Liver (tissue), 9 donors: ENCODE results near the gene SFT2D2. TPM values are rescaled to one million over a fixed set of nuclear protein-coding genes. Genes with fewer than 3 reads are reported as not detected.

Experiments used
- DNase-seq: peaks from one replicate; pipeline ENCODE4 v3.0.0-alpha.2; 2017; ENCODE audit warnings: low spot score
- H3K27ac ChIP-seq, 2 donors: one replicate each; pipeline ENCODE4 v1.7.0; 2013; ENCODE audit warnings: inconsistent platforms in 2 of 2, low read length in 2 of 2, control low read depth in 1 of 2, low read depth in 1 of 2, mild to moderate bottlenecking in 1 of 2
- H3K27me3 ChIP-seq, 4 donors: one replicate each; pipeline versions ENCODE4 v1.6.1 to v1.7.0; 2013; ENCODE audit warnings: low read length in 3 of 4, inconsistent platforms in 1 of 4, mild to moderate bottlenecking in 1 of 4, moderate library complexity in 1 of 4; ENCODE audit not compliant: control insufficient read depth in 4 of 4, insufficient read depth in 4 of 4
- H3K36me3 ChIP-seq, 4 donors: one replicate each; pipeline versions ENCODE4 v1.6.1 to v1.7.0; 2013; ENCODE audit warnings: low read length in 3 of 4, mild to moderate bottlenecking in 3 of 4, low read depth in 1 of 4, moderate library complexity in 1 of 4; ENCODE audit not compliant: control insufficient read depth in 4 of 4, insufficient read depth in 3 of 4
- H3K4me1 ChIP-seq, 4 donors: one replicate each; pipeline versions ENCODE4 v1.6.1 to v1.7.0; 2013; ENCODE audit warnings: low read length in 3 of 4, mild to moderate bottlenecking in 3 of 4, moderate library complexity in 1 of 4; ENCODE audit not compliant: control insufficient read depth in 4 of 4, insufficient read depth in 4 of 4
- H3K4me3 ChIP-seq, 3 donors: one replicate each; pipeline versions ENCODE4 v1.6.1 to v1.7.0; 2013; ENCODE audit warnings: low read length in 3 of 3, control low read depth in 1 of 3, low read depth in 1 of 3, mild to moderate bottlenecking in 1 of 3
- H3K9ac ChIP-seq, 2 donors: one replicate each; pipeline ENCODE4 v1.7.0; 2013; ENCODE audit warnings: low read length in 2 of 2, mild to moderate bottlenecking in 2 of 2, moderate library complexity in 2 of 2, control low read depth in 1 of 2, low read depth in 1 of 2
- H3K9me3 ChIP-seq, 4 donors: one replicate each; pipeline versions ENCODE4 v1.6.1 to v1.7.0; 2013; ENCODE audit warnings: low read length in 3 of 4; ENCODE audit not compliant: control insufficient read depth in 4 of 4
- ATF3 ChIP-seq: IDR thresholded peaks from 2 replicates; pipeline ENCODE4 v1.6.1; 2016; ENCODE audit warnings: antibody characterized with exemption
- CTCF ChIP-seq: fragments of 150-350 bp; IDR thresholded peaks from 2 replicates; pipeline ENCODE4 v1.5.1; 2017; ENCODE audit warnings: improper control_type of control experiment, low read depth, low read length; ENCODE audit not compliant: missing input control
- EGR1 ChIP-seq, 2 donors: IDR thresholded peaks; 2 replicates each; pipeline ENCODE4 v1.6.1; 2016 to 2018; ENCODE audit warnings: antibody characterized with exemption in 2 of 2, low read depth in 2 of 2
- FOXA1 ChIP-seq: IDR thresholded peaks from 2 replicates; pipeline ENCODE4 v1.6.1; 2016; ENCODE audit warnings: antibody characterized with exemption
- FOXA2 ChIP-seq: IDR thresholded peaks from 2 replicates; pipeline ENCODE4 v1.6.1; 2016; ENCODE audit warnings: antibody characterized with exemption
- GABPA ChIP-seq, 2 donors: IDR thresholded peaks in 1 of 2; conservative IDR thresholded peaks in 1 of 2; 2 replicates each; pipeline ENCODE4 v1.6.1; 2016; ENCODE audit warnings: antibody characterized with exemption in 2 of 2, mild to moderate bottlenecking in 1 of 2, moderate library complexity in 1 of 2
- HNF4A ChIP-seq, 2 donors: conservative IDR thresholded peaks; 2 replicates each; pipeline ENCODE4 v1.6.1; 2016; ENCODE audit warnings: antibody characterized with exemption in 2 of 2, mild to moderate bottlenecking in 2 of 2
- HNF4G ChIP-seq: IDR thresholded peaks from 2 replicates; pipeline ENCODE4 v1.6.1; 2016; ENCODE audit warnings: antibody characterized with exemption
- JUND ChIP-seq, 2 donors: IDR thresholded peaks; 2 replicates each; pipeline ENCODE4 v1.6.1; 2016; ENCODE audit warnings: antibody characterized with exemption in 2 of 2
- MAX ChIP-seq: IDR thresholded peaks from 2 replicates; pipeline ENCODE4 v1.6.1; 2016; ENCODE audit warnings: antibody characterized with exemption
- NR2F2 ChIP-seq: IDR thresholded peaks from 2 replicates; pipeline ENCODE4 v1.6.1; 2016; ENCODE audit warnings: antibody characterized with exemption
- RAD21 ChIP-seq, 2 donors: IDR thresholded peaks; 2 replicates each; pipeline ENCODE4 v1.6.1; 2016; ENCODE audit warnings: antibody characterized with exemption in 2 of 2, mild to moderate bottlenecking in 2 of 2
- RXRA ChIP-seq, 2 donors: IDR thresholded peaks; 2 replicates each; pipeline ENCODE4 v1.6.1; 2017 to 2018; ENCODE audit warnings: antibody characterized with exemption in 2 of 2, mild to moderate bottlenecking in 1 of 2
- SP1 ChIP-seq: IDR thresholded peaks from 2 replicates; pipeline ENCODE4 v1.6.1; 2018; ENCODE audit warnings: antibody characterized with exemption, mild to moderate bottlenecking
- TAF1 ChIP-seq: conservative IDR thresholded peaks from 2 replicates; pipeline ENCODE4 v1.6.1; 2016; ENCODE audit warnings: antibody characterized with exemption, mild to moderate bottlenecking
- YY1 ChIP-seq: IDR thresholded peaks from 2 replicates; pipeline ENCODE4 v1.6.1; 2016; ENCODE audit warnings: antibody characterized with exemption, mild to moderate bottlenecking
- ZBTB33 ChIP-seq: IDR thresholded peaks from 2 replicates; pipeline ENCODE4 v1.6.1; 2016; ENCODE audit warnings: antibody characterized with exemption
- WGBS: extraction: QIAGEN DNeasy Blood & Tissue Kit; methylation state at CpG from one replicate; pipeline ENCODE4 v1.1.7; 2013; 5-methylcytosine and 5-hydroxymethylcytosine counted together
- polyA plus RNA-seq, 2 donors: library from polyadenylated mRNA; stranded (reverse) in 1 of 2; unstranded in 1 of 2; fragments of 200-250 nt in 1 of 2; fragments of >200 nt in 1 of 2; fragmentation: Nextera tagmentation in 1 of 2; extraction: Ambion mirVana in 1 of 2; gene quantifications; one replicate each; pipeline versions ENCODE4 v1.2.1 to v1.2.3, GENCODE V29; 2013 to 2015
- total RNA-seq, 2 donors: library from RNA; depleted of rRNA; stranded (reverse); fragments of >200 nt; gene quantifications; one replicate each; pipeline ENCODE4 v1.2.3, GENCODE V29; 2014
- TF ChIP-seq, protein P1 (sequence below): IDR thresholded peaks from 2 replicates; pipeline ENCODE4 v1.6.1; 2016; ENCODE audit warnings: antibody characterized with exemption, mild to moderate bottlenecking
- donor health status: healthy.
- donor health status: healthy.
- donor health status: healthy.
- donor health status: healthy.
- donor health status: healthy.

SFT2D2 gene
- total and polyA plus RNA-seq, 4 donors, result 3.8 to 34.6 (median 25.4) TPM

DNA sequence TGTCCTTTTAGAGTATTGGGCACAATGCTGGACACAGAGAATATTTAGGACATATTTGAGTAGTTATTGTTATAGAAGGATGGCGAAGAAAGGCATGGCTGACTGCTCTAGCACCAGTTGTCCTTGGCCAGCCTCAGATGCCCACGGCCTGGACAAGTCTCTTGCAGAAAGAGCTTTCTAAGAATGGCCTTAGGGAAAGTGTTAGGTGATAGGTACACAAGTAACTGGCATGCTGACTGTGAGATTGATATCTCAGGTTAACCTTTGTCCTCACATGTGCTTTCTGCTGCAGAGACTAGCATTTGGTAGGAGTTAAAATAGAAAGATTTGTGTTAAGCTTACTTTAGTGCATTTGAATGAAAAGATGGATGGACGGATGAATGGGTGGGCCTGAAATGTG, 10.1 kb downstream of the SFT2D2 start:
- 41% methylated on average over 3 of the region's 3 CpGs for WGBS
- H3K36me3 ChIP-seq, result peaks cover 0 to 33% (median 27%) of the 10 kb centered on the region in 4 donors
- H3K4me3 ChIP-seq, result no peak overlapping the region
- peaks cover 10 to 41% (median 32%) of the 10 kb centered on the region in 4 donors for H3K4me1 ChIP-seq
- TF ChIP-seq ZBTB33, result peak; percentile 70
- TF ChIP-seq HNF4G, result peak; percentile 73
- no peak for TF ChIP-seq ATF3
- peak; percentile 65 for TF ChIP-seq YY1
- peak; percentile 62 for TF ChIP-seq FOXA2
- TF ChIP-seq MAX, result peak; percentile 79
- TF ChIP-seq FOXA1, result peak; percentile 80
- TF ChIP-seq RXRA (IDR thresholded peaks at IDR 0.05), result peak; percentile 52 to 73
- peak; percentile 31 to 45 for TF ChIP-seq JUND (IDR thresholded peaks at IDR 0.05)
- no peak for TF ChIP-seq CTCF
- TF ChIP-seq SP1, result peak; percentile 68
- peak; percentile 81 to 82 for TF ChIP-seq HNF4A (conservative IDR thresholded peaks at IDR 0.05)
- no peak for TF ChIP-seq RAD21 (IDR thresholded peaks at IDR 0.05)
- no peak for TF ChIP-seq NR2F2
- no peaks in the 10 kb centered on the region for H3K9me3 ChIP-seq
- H3K27me3 ChIP-seq, result no peaks in the 10 kb centered on the region
- peak overlapping the region; percentile 63 to 84 for H3K27ac ChIP-seq
- no peak for DNase-seq
- H3K9ac ChIP-seq, result no peak overlapping the region

DNA sequence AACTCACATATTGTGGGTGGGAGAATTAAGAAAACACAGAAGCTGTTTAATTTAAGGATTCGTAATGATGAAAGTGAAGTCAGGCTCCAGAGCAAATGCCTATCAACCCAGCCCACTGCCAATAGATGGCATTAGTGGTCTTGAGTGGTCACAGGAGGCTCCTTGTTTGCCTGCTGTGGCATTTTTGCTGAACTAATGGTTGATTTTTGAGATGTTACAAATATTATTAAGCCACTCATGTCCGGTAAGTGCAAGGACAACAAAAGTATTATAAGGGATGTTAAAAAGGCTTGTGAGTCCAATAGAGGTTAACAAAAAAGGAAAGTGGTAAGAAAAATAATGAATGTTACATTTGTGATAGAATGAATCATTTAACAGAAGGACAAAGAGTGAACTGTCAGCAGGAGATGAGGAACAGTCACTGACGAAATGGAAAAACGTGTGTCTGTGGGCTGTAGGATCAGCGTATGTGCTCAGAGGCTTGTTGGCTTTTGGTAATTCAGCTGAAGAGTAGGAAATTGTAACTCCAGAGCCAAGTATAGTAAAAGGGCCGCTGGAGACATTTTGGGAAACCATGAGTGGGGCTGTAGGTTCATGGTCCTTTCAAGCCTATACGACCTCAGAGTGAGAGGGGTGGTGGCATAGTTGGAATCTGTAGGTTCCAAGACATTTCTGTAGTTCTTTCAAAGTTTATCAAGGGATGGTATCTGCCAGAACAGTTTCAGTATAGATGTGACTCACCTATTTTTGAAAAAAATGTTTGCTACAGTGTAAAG, 11.2 kb downstream of the SFT2D2 start:
- no peak overlapping the region for H3K9ac ChIP-seq
- peaks cover 5 to 32% (median 27%) of the 10 kb centered on the region in 4 donors for H3K4me1 ChIP-seq
- peaks cover 0 to 33% (median 30%) of the 10 kb centered on the region in 4 donors for H3K36me3 ChIP-seq
- DNase-seq, result no peak
- H3K9me3 ChIP-seq, result no peaks in the 10 kb centered on the region
- no peaks in the 10 kb centered on the region for H3K27me3 ChIP-seq
- no peak overlapping the region for H3K4me3 ChIP-seq
- TF ChIP-seq, protein P1, sequence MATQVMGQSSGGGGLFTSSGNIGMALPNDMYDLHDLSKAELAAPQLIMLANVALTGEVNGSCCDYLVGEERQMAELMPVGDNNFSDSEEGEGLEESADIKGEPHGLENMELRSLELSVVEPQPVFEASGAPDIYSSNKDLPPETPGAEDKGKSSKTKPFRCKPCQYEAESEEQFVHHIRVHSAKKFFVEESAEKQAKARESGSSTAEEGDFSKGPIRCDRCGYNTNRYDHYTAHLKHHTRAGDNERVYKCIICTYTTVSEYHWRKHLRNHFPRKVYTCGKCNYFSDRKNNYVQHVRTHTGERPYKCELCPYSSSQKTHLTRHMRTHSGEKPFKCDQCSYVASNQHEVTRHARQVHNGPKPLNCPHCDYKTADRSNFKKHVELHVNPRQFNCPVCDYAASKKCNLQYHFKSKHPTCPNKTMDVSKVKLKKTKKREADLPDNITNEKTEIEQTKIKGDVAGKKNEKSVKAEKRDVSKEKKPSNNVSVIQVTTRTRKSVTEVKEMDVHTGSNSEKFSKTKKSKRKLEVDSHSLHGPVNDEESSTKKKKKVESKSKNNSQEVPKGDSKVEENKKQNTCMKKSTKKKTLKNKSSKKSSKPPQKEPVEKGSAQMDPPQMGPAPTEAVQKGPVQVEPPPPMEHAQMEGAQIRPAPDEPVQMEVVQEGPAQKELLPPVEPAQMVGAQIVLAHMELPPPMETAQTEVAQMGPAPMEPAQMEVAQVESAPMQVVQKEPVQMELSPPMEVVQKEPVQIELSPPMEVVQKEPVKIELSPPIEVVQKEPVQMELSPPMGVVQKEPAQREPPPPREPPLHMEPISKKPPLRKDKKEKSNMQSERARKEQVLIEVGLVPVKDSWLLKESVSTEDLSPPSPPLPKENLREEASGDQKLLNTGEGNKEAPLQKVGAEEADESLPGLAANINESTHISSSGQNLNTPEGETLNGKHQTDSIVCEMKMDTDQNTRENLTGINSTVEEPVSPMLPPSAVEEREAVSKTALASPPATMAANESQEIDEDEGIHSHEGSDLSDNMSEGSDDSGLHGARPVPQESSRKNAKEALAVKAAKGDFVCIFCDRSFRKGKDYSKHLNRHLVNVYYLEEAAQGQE, result no peak
- TF ChIP-seq YY1 (no peak), GABPA (IDR thresholded peaks at IDR 0.05 in 1 of 2, conservative IDR thresholded peaks at IDR 0.05 in 1 of 2) (no peak), HNF4G (no peak), JUND (IDR thresholded peaks at IDR 0.05) (no peak), FOXA1 (no peak), TAF1 (no peak), RAD21 (IDR thresholded peaks at IDR 0.05) (no peak), MAX (no peak), EGR1 (IDR thresholded peaks at IDR 0.05; ENCODE audit: low read depth in 2 of 2) (no peak)
- H3K27ac ChIP-seq, result peak overlapping the region in 1 of 2 donors; percentile 84
- 93% methylated on average over 7 of the region's 7 CpGs for WGBS
